IPS-18c (cell line): ENCODE measurements around the gene MACF1.

Experiments
- H3K4me3 ChIP-seq: 2 replicates; pipeline ENCODE4 v1.7.0; 2013; ENCODE audit warnings: low read depth, mild to moderate bottlenecking, low read length, moderate library complexity; ENCODE audit not compliant: insufficient read depth
- H3K9me3 ChIP-seq: one replicate; pipeline ENCODE4 v1.6.1; 2013; ENCODE audit warnings: mild to moderate bottlenecking, low read length, moderate library complexity; ENCODE audit not compliant: control insufficient read depth, insufficient read depth

MACF1 gene

DNA sequence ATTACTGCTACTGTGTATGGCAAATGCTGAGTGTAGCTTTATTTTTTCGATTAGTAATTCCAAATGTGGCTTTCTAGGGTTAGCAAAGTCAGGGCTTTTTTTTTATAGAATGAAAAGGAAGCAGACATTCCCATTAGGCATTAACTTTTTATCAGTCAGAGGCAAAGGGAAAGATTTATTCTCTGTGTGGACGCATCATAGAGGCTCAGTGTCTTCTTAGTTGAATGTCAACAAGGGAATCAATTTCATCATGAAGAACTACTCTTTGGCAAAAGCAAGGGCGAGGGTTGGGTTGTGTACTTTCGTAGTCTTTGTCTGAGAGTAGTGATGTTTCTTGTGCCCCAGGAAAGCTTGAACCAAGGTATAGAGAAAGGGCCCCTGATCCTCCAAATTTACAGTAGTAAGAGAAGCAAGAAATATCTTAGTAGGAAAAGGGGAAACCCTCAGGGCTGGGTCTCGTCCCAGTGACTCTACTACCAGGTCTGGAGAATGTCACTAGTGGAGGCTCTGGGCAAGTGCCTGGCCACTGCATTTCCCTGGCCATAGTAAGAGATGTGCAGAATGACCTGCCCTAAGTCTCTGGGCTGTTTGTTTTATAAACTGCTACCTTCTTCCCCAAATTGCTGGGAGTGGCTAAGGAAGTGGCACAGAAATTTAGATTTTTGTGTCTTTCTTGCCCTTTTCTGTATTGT is 30.0 kb upstream of the MACF1 start:
- Histone ChIP-seq H3K9me3 (no peaks in the 10 kb centered on the region), H3K4me3 (no peak overlapping the region)

DNA sequence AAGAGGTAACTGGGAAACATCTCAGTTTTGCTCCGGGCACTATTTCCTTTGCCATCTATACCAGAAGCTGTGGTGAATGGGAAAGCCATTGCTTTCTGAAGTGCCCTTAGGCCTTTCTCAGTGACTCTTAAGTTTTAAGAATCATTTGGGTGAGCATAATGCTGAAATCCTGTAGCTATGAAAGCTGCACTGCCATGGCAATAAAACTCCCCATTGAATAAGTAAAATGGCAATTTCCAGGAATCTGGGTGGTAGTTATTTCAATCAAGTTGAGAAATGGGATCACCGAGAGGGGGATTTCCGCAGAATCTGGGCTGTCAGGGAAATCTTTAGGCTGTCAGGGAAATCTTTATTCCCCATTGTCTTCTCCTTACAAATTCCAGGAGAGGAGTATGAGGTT is 26.8 kb upstream of the MACF1 start:
- H3K9me3 ChIP-seq = no peaks in the 10 kb centered on the region
- H3K4me3 ChIP-seq = no peak overlapping the region

GRCh38 chr1:39178541-39179431 is 25.7 kb upstream of the MACF1 start:
- Histone ChIP-seq H3K4me3 (no peak overlapping the region), H3K9me3 (no peaks in the 10 kb centered on the region)

DNA sequence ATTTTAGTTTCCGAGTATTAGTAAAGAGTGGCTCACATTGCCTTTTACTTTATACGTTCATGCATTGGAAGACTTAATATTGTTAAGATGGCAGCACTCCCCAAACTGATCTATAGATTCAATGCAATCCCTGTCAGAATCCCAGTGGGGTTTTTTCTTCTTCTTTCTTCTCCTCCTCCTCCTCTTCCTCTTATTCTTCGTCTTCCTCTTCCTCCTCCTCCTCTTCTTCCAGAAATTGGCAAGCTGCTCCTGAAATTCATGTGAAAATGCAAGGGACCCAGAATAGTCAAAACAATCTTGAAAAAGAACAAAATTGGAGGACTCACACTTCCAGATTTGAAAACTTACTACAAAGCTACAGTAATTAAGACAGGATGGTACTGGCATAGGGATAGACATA is 23.2 kb upstream of the MACF1 start:
- Histone ChIP-seq H3K4me3 (no peak overlapping the region), H3K9me3 (no peaks in the 10 kb centered on the region)

DNA sequence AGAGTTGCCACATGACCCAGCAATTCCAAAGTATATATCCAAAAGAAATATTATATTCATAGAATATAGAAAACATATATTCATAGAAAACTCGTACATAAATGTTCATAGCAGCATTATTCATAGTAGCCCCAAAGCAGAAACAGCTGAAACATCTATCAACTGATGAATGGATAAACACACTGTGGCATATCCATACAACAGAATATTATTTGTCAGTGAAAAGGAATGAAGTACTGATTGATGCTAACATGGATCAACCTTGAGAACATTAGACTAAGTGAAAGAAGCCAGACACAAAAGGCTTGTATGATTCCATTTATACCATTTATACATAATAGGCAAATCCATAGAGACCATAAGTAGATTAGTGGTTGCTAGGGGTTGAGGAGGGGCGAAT is 21.7 kb upstream of the MACF1 start:
- no peak overlapping the region for H3K4me3 ChIP-seq
- H3K9me3 ChIP-seq = no peaks in the 10 kb centered on the region

GRCh38 chr1:39183503-39184353 is 20.8 kb upstream of the MACF1 start:
- no peak overlapping the region for H3K4me3 ChIP-seq
- no peaks in the 10 kb centered on the region for H3K9me3 ChIP-seq

DNA sequence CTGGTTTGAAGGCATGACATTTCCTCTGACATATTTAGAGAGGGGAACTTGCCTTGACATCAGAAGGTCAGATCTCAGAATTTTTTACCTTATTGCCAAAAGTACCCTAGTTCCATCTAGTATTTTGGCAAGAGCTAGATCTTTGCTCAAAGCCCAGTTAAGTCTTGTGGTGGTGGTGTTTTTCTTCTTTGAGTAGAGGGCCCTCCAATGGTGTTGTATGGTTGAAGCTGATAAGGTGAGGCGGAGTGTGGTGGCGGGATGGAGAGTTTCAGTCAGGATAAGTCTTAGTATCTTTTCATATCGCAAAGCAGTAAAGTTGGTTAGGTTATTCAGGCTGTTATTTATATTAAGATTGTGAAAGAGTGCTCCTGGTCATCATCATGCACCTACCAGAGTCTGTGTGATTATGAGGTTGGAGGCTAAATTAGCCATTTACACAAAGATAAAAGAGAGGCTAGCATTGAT is 20.1 kb upstream of the MACF1 start:
- Histone ChIP-seq H3K4me3 (no peak overlapping the region), H3K9me3 (no peaks in the 10 kb centered on the region)

- Histone ChIP-seq H3K4me3 (no peak overlapping the region), H3K9me3 (no peaks in the 10 kb centered on the region)
Observed at GRCh38 chr1:39187275-39188046, 17.0 kb upstream of the MACF1 start.

- Histone ChIP-seq H3K4me3 (no peak overlapping the region), H3K9me3 (no peaks in the 10 kb centered on the region)
Observed at GRCh38 chr1:39189592-39190041, 14.9 kb upstream of the MACF1 start.

GRCh38 chr1:39190096-39190495 is 14.4 kb upstream of the MACF1 start:
- no peaks in the 10 kb centered on the region for H3K9me3 ChIP-seq
- no peak overlapping the region for H3K4me3 ChIP-seq

GRCh38 chr1:39194398-39195051 is 10.0 kb upstream of the MACF1 start:
- Histone ChIP-seq H3K4me3 (no peak overlapping the region), H3K9me3 (no peaks in the 10 kb centered on the region)

- Histone ChIP-seq H3K9me3 (no peaks in the 10 kb centered on the region), H3K4me3 (no peak overlapping the region)
Observed at GRCh38 chr1:39195166-39196111, 9.1 kb upstream of the MACF1 start.

DNA sequence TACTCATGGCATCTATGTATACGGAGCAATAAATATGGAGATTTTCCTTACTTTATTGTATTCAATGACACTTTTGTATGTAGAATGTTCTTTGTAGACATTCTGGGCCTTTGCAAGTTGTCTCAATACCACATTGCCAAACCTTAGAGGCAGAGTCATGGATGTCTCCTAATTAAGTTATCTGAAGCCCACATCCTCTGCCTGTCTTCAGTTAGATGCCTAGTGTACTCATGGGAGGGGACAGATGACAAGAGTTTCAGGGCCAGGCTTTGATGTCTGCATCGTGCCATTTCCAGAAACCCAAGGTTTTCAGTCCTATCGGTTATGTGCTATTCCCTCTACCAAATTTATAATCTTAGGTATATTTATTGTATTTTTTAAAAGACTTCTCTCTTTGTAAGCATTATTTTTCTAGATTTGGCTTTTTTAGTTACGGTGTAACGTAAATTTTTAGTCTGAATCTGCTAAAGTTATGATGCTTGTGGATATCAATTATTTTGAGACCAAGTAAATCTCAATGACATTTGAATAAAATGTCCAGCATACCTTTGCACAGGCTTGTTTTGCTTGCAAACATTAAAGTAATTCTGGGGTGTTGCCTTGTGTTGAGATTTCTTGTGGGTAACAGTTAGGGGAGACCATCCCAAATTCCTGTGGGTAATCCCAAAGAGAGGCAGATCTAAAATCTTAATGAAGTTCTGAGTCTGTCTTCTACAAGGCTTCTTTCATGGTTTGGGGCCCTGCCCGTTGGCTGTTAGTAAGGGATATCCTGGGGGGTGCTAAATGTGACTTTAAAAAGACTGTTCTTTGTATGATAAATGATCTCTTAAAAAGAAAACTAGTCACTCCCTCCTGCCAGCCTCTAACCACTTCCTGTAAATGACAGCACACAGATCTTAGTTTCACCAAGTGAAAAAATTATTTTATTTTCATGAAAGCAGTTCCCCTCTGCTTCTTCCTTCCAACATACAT is 8.0 kb upstream of the MACF1 start:
- H3K9me3 ChIP-seq = no peaks in the 10 kb centered on the region
- H3K4me3 ChIP-seq = no peak overlapping the region

DNA sequence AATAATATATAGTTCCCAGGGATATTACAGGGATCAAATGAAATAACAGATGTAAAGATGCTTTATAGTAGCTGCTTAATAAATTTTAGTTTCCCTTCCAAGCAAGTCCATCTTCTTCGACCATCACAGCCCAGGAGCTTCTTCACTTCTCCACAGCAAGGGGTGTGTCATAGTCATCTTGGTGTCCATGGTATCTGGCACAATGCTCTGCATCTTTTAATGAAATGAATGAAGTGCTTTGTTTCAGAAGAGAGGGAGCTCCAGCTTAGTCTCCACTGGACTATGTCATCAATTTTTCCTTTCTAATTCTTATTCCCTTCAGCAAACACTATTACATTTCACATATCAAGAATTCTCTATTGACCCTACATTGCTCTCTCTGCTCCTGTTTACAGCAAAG is 4.9 kb upstream of the MACF1 start:
- Histone ChIP-seq H3K4me3 (no peak overlapping the region), H3K9me3 (no peaks in the 10 kb centered on the region)
